H9 (cell line): ENCODE results near the gene BLTP3B. TPM values are rescaled to one million over a fixed set of nuclear protein-coding genes. Genes with fewer than 3 reads are reported as not detected.

Experiments used
- DNase-seq: peaks from one replicate; pipeline ENCODE4 v3.0.0-alpha.2; 2017
- H2AFZ ChIP-seq: one replicate; pipeline ENCODE4 v1.6.1; 2013; ENCODE audit warnings: mild to moderate bottlenecking, low read length, control low read depth, moderate library complexity
- H2AK5ac ChIP-seq: 2 replicates; pipeline ENCODE4 v1.6.1; 2013; ENCODE audit warnings: low read length, control low read depth, mixed read lengths; ENCODE audit not compliant: insufficient read length
- H2BK120ac ChIP-seq: one replicate; pipeline ENCODE4 v1.6.1; 2013; ENCODE audit warnings: low read depth, mild to moderate bottlenecking, low read length, control low read depth, inconsistent platforms; ENCODE audit not compliant: poor library complexity, severe bottlenecking
- H2BK12ac ChIP-seq: 2 replicates; pipeline ENCODE4 v1.6.1; 2013; ENCODE audit warnings: low read length, control low read depth, mixed read lengths, low read depth; ENCODE audit not compliant: insufficient read length
- H2BK15ac ChIP-seq: 2 replicates; pipeline ENCODE4 v1.6.1; 2013; ENCODE audit warnings: low read depth, low read length, control low read depth
- H2BK20ac ChIP-seq: one replicate; pipeline ENCODE4 v1.6.1; 2013; ENCODE audit warnings: low read depth, mild to moderate bottlenecking, low read length, control low read depth, inconsistent platforms; ENCODE audit not compliant: poor library complexity, severe bottlenecking
- H2BK5ac ChIP-seq: 2 replicates; pipeline ENCODE4 v1.6.1; 2013; ENCODE audit warnings: low read length, control low read depth, mixed read lengths; ENCODE audit not compliant: insufficient read length
- H3K14ac ChIP-seq: 2 replicates; pipeline ENCODE4 v1.6.1; 2013; ENCODE audit warnings: low read length, control low read depth; ENCODE audit not compliant: insufficient read depth
- H3K18ac ChIP-seq: 2 replicates; pipeline ENCODE4 v1.6.1; 2013; ENCODE audit warnings: low read depth, mild to moderate bottlenecking, mixed read lengths, low read length, control low read depth; ENCODE audit not compliant: insufficient read length
- H3K23ac ChIP-seq: 2 replicates; pipeline ENCODE4 v1.6.1; 2013; ENCODE audit warnings: low read length, control low read depth, mixed read lengths, low read depth; ENCODE audit not compliant: insufficient read length
- H3K23me2 ChIP-seq: 2 replicates; pipeline ENCODE4 v1.6.1; 2013; ENCODE audit warnings: low read depth, mild to moderate bottlenecking, mixed read lengths, low read length, control low read depth; ENCODE audit not compliant: insufficient read length, poor library complexity, severe bottlenecking
- H3K27ac ChIP-seq: 2 replicates; pipeline ENCODE4 v1.5.1; 2013; ENCODE audit warnings: low read length, control low read depth, mixed read lengths, low read depth; ENCODE audit not compliant: insufficient read length
- H3K27me3 ChIP-seq: 2 replicates; pipeline ENCODE4 v1.6.1; 2013; ENCODE audit warnings: low read length, control low read depth, inconsistent platforms; ENCODE audit not compliant: insufficient read depth
- H3K4ac ChIP-seq: 2 replicates; pipeline ENCODE4 v1.6.1; 2013; ENCODE audit warnings: low read depth, mild to moderate bottlenecking, control low read depth, inconsistent platforms, low read length, moderate library complexity
- H3K4me1 ChIP-seq: 2 replicates; pipeline ENCODE4 v1.6.1; 2013; ENCODE audit warnings: low read length, control low read depth, inconsistent platforms; ENCODE audit not compliant: insufficient read depth
- H3K4me2 ChIP-seq: 2 replicates; pipeline ENCODE4 v1.6.1; 2013; ENCODE audit warnings: low read length, control low read depth, mixed read lengths; ENCODE audit not compliant: insufficient read length, insufficient read depth
- H3K56ac ChIP-seq: 2 replicates; pipeline ENCODE4 v1.6.1; 2013; ENCODE audit warnings: low read depth, mild to moderate bottlenecking, mixed read lengths, low read length, control low read depth; ENCODE audit not compliant: insufficient read length
- H3K79me1 ChIP-seq: 2 replicates; pipeline ENCODE4 v1.6.1; 2013; ENCODE audit warnings: low read depth, mild to moderate bottlenecking, moderate library complexity, low read length, control low read depth, inconsistent platforms; ENCODE audit not compliant: insufficient read depth, poor library complexity, severe bottlenecking
- H3K79me2 ChIP-seq: 2 replicates; pipeline ENCODE4 v1.6.1; 2013; ENCODE audit warnings: low read length, control low read depth, inconsistent platforms; ENCODE audit not compliant: insufficient read depth
- H3K9ac ChIP-seq: 2 replicates; pipeline ENCODE4 v1.6.1; 2013; ENCODE audit warnings: low read length, control low read depth, mixed read lengths; ENCODE audit not compliant: insufficient read length; ENCODE audit errors: extremely low read depth
- H3K9me3 ChIP-seq: one replicate; pipeline ENCODE4 v1.6.1; 2013; ENCODE audit warnings: low read depth, low read length, inconsistent platforms; ENCODE audit not compliant: control insufficient read depth
- H3T11ph ChIP-seq: one replicate; pipeline ENCODE4 v1.6.1; 2013; ENCODE audit warnings: mild to moderate bottlenecking, low read length, control low read depth, inconsistent platforms
- H4K20me1 ChIP-seq: one replicate; pipeline ENCODE4 v1.6.1; 2013; ENCODE audit not compliant: control insufficient read depth, insufficient read length, insufficient read depth
- H4K5ac ChIP-seq: 2 replicates; pipeline ENCODE4 v1.6.1; 2013; ENCODE audit warnings: low read depth, mild to moderate bottlenecking, mixed read lengths, low read length, control low read depth; ENCODE audit not compliant: insufficient read length
- H4K8ac ChIP-seq: replicated peaks from 2 replicates; pipeline ENCODE4 v1.6.1; 2013; ENCODE audit warnings: low read length, control low read depth, mixed read lengths, low read depth; ENCODE audit not compliant: insufficient read length
- H4K91ac ChIP-seq: 2 replicates; pipeline ENCODE4 v1.6.1; 2013; ENCODE audit warnings: low read depth, mild to moderate bottlenecking, moderate library complexity, mixed read lengths, low read length, control low read depth; ENCODE audit not compliant: insufficient read length
- H3K27ac Mint-ChIP-seq, 3 experiments: 2 replicates in 2 of 3; 3 replicates in 1 of 3; pipeline ENCODE4 v1.8.0; 2020 to 2021; ENCODE audit warnings: mixed read lengths in 3 of 3, mild to moderate bottlenecking in 1 of 3, moderate library complexity in 1 of 3
- H3K27me3 Mint-ChIP-seq: 2 replicates; pipeline ENCODE4 v1.8.0; 2021; ENCODE audit warnings: low read depth, mild to moderate bottlenecking, moderate library complexity, mixed read lengths
- H3K36me3 Mint-ChIP-seq, 3 experiments: 2 replicates in 2 of 3; 3 replicates in 1 of 3; pipeline ENCODE4 v1.8.0; 2020 to 2021; ENCODE audit warnings: low read depth in 3 of 3, mixed read lengths in 3 of 3; ENCODE audit not compliant: insufficient read depth in 1 of 3
- H3K4me1 Mint-ChIP-seq, 2 experiments: 2 replicates each; pipeline ENCODE4 v1.8.0; 2020; ENCODE audit warnings: mixed read lengths in 2 of 2
- H3K4me3 Mint-ChIP-seq, 2 experiments: 2 replicates in 1 of 2; 3 replicates in 1 of 2; pipeline ENCODE4 v1.8.0; 2020 to 2021; ENCODE audit warnings: mild to moderate bottlenecking in 2 of 2, mixed read lengths in 2 of 2, moderate library complexity in 1 of 2
- H3K9me3 Mint-ChIP-seq, 2 experiments: 2 replicates in 1 of 2; 3 replicates in 1 of 2; pipeline ENCODE4 v1.8.0; 2020; ENCODE audit warnings: mild to moderate bottlenecking in 2 of 2, mixed read lengths in 2 of 2, moderate library complexity in 1 of 2
- WGBS: extraction: QIAGEN DNeasy Blood & Tissue Kit; methylation state at CpG from one replicate; pipeline ENCODE4 v1.1.7; 2013; ENCODE audit warnings: missing lambda C conversion rate, low lambda C conversion rate, mixed read lengths; ENCODE audit not compliant: insufficient read length; ENCODE audit errors: extremely low coverage; 5-methylcytosine and 5-hydroxymethylcytosine counted together
- total RNA-seq: library from RNA; stranded (reverse); gene quantifications from 2 replicates; pipeline ENCODE4 v1.2.1, GENCODE V29; 2021
- TF ChIP-seq, protein P1 (sequence below): fragments of 200-600 bp; sonication (generic); conservative IDR thresholded peaks from 3 replicates; pipeline ENCODE4 v1.8.0; 2021; ENCODE audit warnings: antibody characterized with exemption, mild to moderate bottlenecking

Gene BLTP3B
- total RNA-seq, 1 experiment from 2014 or later = 20.7 TPM

DNA sequence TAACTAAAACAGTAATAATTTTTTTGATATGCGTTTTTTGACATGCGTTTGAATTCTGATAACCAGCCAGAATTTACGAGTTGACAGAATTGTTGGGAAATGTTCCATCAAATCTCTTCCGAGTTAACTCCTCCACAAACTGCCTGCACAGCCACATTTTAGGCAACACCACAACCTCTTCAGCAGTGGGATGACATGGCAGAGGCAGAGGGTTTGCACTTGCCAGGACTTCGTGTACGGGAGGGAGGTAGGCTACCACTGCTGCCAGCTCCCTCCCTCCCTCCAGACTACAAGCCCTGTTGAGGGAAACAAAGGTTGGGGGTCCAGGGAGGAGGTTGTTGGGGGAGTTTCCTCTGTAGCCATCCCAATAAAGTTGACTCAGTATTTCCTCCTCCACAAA, 43.4 kb upstream of the BLTP3B start:
- Mint-ChIP-seq H3K27ac (no peak overlapping the region; a peak in 1 of 7 replicates), H3K27me3 (no peaks in the 10 kb centered on the region), H3K9me3 (no peaks in the 10 kb centered on the region), H3K4me3 (no peak overlapping the region), H3K4me1 (peaks cover 7 to 9% of the 10 kb centered on the region in 2 experiments), H3K36me3 (peaks cover 15 to 27% (median 16%) of the 10 kb centered on the region in 3 experiments)
- H3T11ph ChIP-seq = no peak overlapping the region
- no peak overlapping the region for H4K8ac ChIP-seq
- H3K14ac ChIP-seq = no peak overlapping the region
- no peaks in the 10 kb centered on the region for H3K27me3 ChIP-seq
- H2AK5ac ChIP-seq = no peak overlapping the region
- H2BK20ac ChIP-seq = no peak overlapping the region
- no peak overlapping the region for H3K27ac ChIP-seq
- TF ChIP-seq, protein P1, sequence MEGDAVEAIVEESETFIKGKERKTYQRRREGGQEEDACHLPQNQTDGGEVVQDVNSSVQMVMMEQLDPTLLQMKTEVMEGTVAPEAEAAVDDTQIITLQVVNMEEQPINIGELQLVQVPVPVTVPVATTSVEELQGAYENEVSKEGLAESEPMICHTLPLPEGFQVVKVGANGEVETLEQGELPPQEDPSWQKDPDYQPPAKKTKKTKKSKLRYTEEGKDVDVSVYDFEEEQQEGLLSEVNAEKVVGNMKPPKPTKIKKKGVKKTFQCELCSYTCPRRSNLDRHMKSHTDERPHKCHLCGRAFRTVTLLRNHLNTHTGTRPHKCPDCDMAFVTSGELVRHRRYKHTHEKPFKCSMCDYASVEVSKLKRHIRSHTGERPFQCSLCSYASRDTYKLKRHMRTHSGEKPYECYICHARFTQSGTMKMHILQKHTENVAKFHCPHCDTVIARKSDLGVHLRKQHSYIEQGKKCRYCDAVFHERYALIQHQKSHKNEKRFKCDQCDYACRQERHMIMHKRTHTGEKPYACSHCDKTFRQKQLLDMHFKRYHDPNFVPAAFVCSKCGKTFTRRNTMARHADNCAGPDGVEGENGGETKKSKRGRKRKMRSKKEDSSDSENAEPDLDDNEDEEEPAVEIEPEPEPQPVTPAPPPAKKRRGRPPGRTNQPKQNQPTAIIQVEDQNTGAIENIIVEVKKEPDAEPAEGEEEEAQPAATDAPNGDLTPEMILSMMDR = no peak
- no peak overlapping the region for H2BK120ac ChIP-seq
- H3K23me2 ChIP-seq = no peaks in the 10 kb centered on the region
- WGBS = no CpG with 5 or more reads among the region's 6 CpGs
- no peak for DNase-seq
- H2BK12ac ChIP-seq = no peak overlapping the region
- H4K20me1 ChIP-seq = no peaks in the 10 kb centered on the region
- H3K4me1 ChIP-seq = no peaks in the 10 kb centered on the region
- no peak overlapping the region for H2AFZ ChIP-seq
- H3K79me2 ChIP-seq = no peaks in the 10 kb centered on the region; the same call in 1 of the 2 replicates
- no peak overlapping the region for H3K18ac ChIP-seq
- H3K56ac ChIP-seq = no peak overlapping the region
- no peak overlapping the region for H2BK15ac ChIP-seq
- no peak overlapping the region for H3K4ac ChIP-seq
- no peaks in the 10 kb centered on the region for H3K79me1 ChIP-seq
- H4K91ac ChIP-seq = no peak overlapping the region
- no peak overlapping the region for H3K23ac ChIP-seq
- no peaks in the 10 kb centered on the region for H3K9me3 ChIP-seq
- no peak overlapping the region for H4K5ac ChIP-seq
- H3K4me2 ChIP-seq = no peak overlapping the region
- no peak overlapping the region for H2BK5ac ChIP-seq
- H3K9ac ChIP-seq = no peak overlapping the region
